Prostate gland (tissue), 2 donors: ENCODE measurements around the gene KCNQ1.

ENCODE experiments used
- POLR2A ChIP-seq: fragments of 450-650 bp; IDR thresholded peaks from one replicate; pipeline ENCODE4 v1.6.1; 2016; ENCODE audit warnings: antibody characterized with exemption, mild to moderate bottlenecking
- POLR2AphosphoS5 ChIP-seq: sonication (generic); formaldehyde crosslinking; IDR thresholded peaks from one replicate; pipeline ENCODE4 v1.6.1; 2017; ENCODE audit warnings: antibody characterized with exemption
- TF ChIP-seq, protein P1 (sequence below), 4 experiments: fragments of 200-600 bp in 2 of 4; fragments of 450-650 bp in 2 of 4; sonication (generic) in 2 of 4; IDR thresholded peaks; 1 replicate in 3 of 4; 2 replicates in 1 of 4; pipeline ENCODE4 v1.5.1; 2016 to 2019; ENCODE audit warnings: antibody characterized with exemption in 4 of 4, mild to moderate bottlenecking in 2 of 4, moderate library complexity in 2 of 4

DNA sequence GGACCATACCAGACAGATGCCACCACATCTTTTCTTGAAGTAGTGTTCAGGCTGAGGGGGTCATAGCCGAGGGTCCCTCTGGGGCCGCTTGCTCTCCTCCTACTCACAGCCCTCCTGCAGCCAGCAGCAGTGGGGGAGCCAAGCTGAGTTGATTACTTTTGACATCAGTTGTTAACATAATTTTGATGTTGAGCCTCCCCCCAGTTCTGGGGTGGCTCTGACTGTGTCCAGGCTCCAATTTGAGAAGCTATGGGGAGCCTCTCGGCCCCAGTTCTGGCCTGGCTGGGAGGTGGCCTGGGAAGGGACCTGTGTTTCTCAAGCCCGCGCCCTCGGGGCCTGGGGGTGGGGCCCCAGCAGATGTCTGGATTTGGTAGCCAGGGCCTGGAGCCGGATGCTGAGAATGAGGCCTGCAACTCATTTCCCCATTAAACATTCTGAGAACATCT, 207.0 kb downstream of the KCNQ1 start:
- TF ChIP-seq, protein P1, sequence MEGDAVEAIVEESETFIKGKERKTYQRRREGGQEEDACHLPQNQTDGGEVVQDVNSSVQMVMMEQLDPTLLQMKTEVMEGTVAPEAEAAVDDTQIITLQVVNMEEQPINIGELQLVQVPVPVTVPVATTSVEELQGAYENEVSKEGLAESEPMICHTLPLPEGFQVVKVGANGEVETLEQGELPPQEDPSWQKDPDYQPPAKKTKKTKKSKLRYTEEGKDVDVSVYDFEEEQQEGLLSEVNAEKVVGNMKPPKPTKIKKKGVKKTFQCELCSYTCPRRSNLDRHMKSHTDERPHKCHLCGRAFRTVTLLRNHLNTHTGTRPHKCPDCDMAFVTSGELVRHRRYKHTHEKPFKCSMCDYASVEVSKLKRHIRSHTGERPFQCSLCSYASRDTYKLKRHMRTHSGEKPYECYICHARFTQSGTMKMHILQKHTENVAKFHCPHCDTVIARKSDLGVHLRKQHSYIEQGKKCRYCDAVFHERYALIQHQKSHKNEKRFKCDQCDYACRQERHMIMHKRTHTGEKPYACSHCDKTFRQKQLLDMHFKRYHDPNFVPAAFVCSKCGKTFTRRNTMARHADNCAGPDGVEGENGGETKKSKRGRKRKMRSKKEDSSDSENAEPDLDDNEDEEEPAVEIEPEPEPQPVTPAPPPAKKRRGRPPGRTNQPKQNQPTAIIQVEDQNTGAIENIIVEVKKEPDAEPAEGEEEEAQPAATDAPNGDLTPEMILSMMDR (IDR thresholded peaks at IDR 0.05), result no peak
- TF ChIP-seq POLR2AphosphoS5 (no peak), POLR2A (no peak)
